Central memory CD4-positive, alpha-beta T cell (primary cell): Measurements from ENCODE around the gene PACS2.
"Not testable (repeated sequence)": the region's sequence is repeated elsewhere in the genome, so short reads cannot be mapped to it uniquely, and the experiment has no call there.

Source experiments
- DNase-seq: peaks from one replicate; pipeline ENCODE4 v3.0.0; 2022

Gene PACS2

GRCh38 chr14:105315941-105316576 is 1.5 kb downstream of the PACS2 start:
- DNase-seq = no peak

- no peak for DNase-seq
These were observed 2.0 kb downstream of the PACS2 start for GRCh38 chr14:105316577-105316941.

- no peak for DNase-seq
These were observed 2.5 kb downstream of the PACS2 start for GRCh38 chr14:105316968-105317510.

GRCh38 chr14:105317546-105317945 is 3.0 kb downstream of the PACS2 start:
- no peak for DNase-seq

GRCh38 chr14:105322791-105323556 is 8.4 kb downstream of the PACS2 start:
- DNase-seq = no peak

- no peak for DNase-seq
These were observed 9.1 kb downstream of the PACS2 start for GRCh38 chr14:105323663-105324062.

GRCh38 chr14:105324080-105324778 is 9.7 kb downstream of the PACS2 start:
- no peak for DNase-seq

- DNase-seq = no peak
These were observed 10.3 kb downstream of the PACS2 start for GRCh38 chr14:105324871-105325270.

- DNase-seq = no peak
These were observed 10.8 kb downstream of the PACS2 start for GRCh38 chr14:105325303-105325702.

GRCh38 chr14:105325716-105326567 is 11.4 kb downstream of the PACS2 start:
- DNase-seq = no peak

GRCh38 chr14:105326568-105326867 is 12.0 kb downstream of the PACS2 start:
- no peak for DNase-seq

GRCh38 chr14:105326891-105327694 is 12.5 kb downstream of the PACS2 start:
- no peak for DNase-seq

- DNase-seq = not testable (repeated sequence)
These were observed 13.1 kb downstream of the PACS2 start for GRCh38 chr14:105327695-105328045.

GRCh38 chr14:105328070-105328677 is 13.6 kb downstream of the PACS2 start:
- DNase-seq = no peak

- DNase-seq = no peak
These were observed 14.3 kb downstream of the PACS2 start for GRCh38 chr14:105328678-105329390.

GRCh38 chr14:105329411-105330150 is 15.0 kb downstream of the PACS2 start:
- DNase-seq = no peak

- DNase-seq = no peak
These were observed 15.9 kb downstream of the PACS2 start for GRCh38 chr14:105330491-105330895.

- peak; percentile 10 for DNase-seq
These were observed 17.2 kb downstream of the PACS2 start for GRCh38 chr14:105331575-105332349.

GRCh38 chr14:105332350-105332874 is 17.9 kb downstream of the PACS2 start:
- no peak for DNase-seq
